BE2C (cell line): ENCODE results near the gene HPCAL1.

ENCODE experiments used
- DNase-seq: peaks from one replicate; pipeline ENCODE4 v3.0.0-alpha.2; 2020
- H3K27me3 ChIP-seq: fragments of 250-450 bp; sonication (Bioruptor Pico); 2 replicates; pipeline ENCODE4 v1.5.1; 2020; ENCODE audit warnings: mild to moderate bottlenecking
- H3K36me3 ChIP-seq: fragments of 250-450 bp; sonication (Bioruptor Pico); 2 replicates; pipeline ENCODE4 v1.5.1; 2020; ENCODE audit warnings: mild to moderate bottlenecking
- H3K4me1 ChIP-seq: fragments of 250-450 bp; sonication (Bioruptor Pico); 2 replicates; pipeline ENCODE4 v1.5.1; 2020
- H3K4me3 ChIP-seq: 2 replicates; pipeline ENCODE4 v1.5.1; 2011; ENCODE audit warnings: low read depth, low read length
- H3K9me3 ChIP-seq: fragments of 250-450 bp; sonication (Bioruptor Pico); 2 replicates; pipeline ENCODE4 v1.5.1; 2020
- CTCF ChIP-seq: IDR thresholded peaks from 2 replicates; pipeline ENCODE4 v1.5.1; 2012; ENCODE audit warnings: mild to moderate bottlenecking, low read depth, low read length

Gene HPCAL1

GRCh38 chr2:10413503-10413902, 110.8 kb downstream of the HPCAL1 start:
- Histone ChIP-seq H3K36me3 (peaks cover 36% of the 10 kb centered on the region), H3K27me3 (no peaks in the 10 kb centered on the region), H3K4me1 (peaks cover 10% of the 10 kb centered on the region), H3K9me3 (no peaks in the 10 kb centered on the region; the same call in 1 of the 2 replicates), H3K4me3 (no peak overlapping the region)
- no peak for TF ChIP-seq CTCF
- no peak for DNase-seq

GRCh38 chr2:10413991-10414451, 111.3 kb downstream of the HPCAL1 start:
- Histone ChIP-seq H3K9me3 (no peaks in the 10 kb centered on the region; the same call in 1 of the 2 replicates), H3K4me1 (peaks cover 6% of the 10 kb centered on the region), H3K27me3 (no peaks in the 10 kb centered on the region), H3K4me3 (no peak overlapping the region), H3K36me3 (peaks cover 36% of the 10 kb centered on the region)
- no peak for DNase-seq
- no peak for TF ChIP-seq CTCF

DNA sequence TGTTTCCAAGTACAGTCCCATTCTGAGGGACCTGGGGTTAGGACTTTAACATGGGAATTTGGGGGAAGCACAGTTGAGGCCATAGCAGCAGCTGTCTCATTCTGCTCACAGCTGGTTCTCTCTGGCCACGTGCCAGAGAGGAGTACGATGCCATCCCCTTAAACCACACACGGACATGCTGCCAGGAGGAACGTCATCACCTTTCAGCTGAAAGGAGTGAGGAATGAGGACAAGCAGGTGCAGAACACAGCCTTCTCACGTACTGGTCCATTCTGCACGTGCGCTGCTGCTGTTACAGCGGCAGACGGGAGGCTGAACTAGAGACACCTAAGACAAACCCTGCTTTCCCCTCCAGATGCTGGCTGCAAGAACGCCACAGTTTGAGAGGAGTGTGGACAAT, 111.9 kb downstream of the HPCAL1 start:
- TF ChIP-seq CTCF = no peak
- Histone ChIP-seq H3K4me1 (peaks cover 2% of the 10 kb centered on the region; the same call in 1 of the 2 replicates), H3K27me3 (no peaks in the 10 kb centered on the region), H3K4me3 (no peak overlapping the region), H3K36me3 (peaks cover 33% of the 10 kb centered on the region), H3K9me3 (no peaks in the 10 kb centered on the region; the same call in 1 of the 2 replicates)
- no peak for DNase-seq

DNA sequence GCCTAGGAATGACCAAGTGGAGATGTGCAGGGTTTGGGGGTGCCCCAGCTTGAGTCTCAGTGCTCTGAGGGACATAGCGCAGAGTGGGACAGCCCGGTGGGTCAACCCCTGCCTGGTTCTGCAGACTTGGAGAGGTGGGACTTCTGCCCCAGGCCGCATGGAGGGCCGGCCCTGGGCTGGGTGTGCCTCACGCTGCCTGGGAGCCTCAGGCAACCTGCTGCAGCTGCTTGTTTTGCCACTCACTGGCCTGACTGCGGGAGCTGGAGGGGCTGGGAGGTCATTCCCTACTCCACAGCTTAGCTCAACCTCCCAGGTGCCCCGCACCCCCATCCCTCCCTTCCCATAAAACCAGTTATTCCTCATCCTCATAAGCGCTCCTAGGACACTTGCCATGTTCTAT, 112.3 kb downstream of the HPCAL1 start:
- no peak for DNase-seq

GRCh38 chr2:10415640-10416039, 112.9 kb downstream of the HPCAL1 start:
- Histone ChIP-seq H3K4me1 (peaks cover 2% of the 10 kb centered on the region; the same call in 1 of the 2 replicates), H3K27me3 (no peaks in the 10 kb centered on the region), H3K36me3 (peaks cover 38% of the 10 kb centered on the region), H3K4me3 (no peak overlapping the region), H3K9me3 (no peaks in the 10 kb centered on the region; the same call in 1 of the 2 replicates)
- TF ChIP-seq CTCF = no peak
- DNase-seq = no peak

More for the DNA sequence above, 112.3 kb downstream of the HPCAL1 start:
- no peak for TF ChIP-seq CTCF
- Histone ChIP-seq H3K27me3 (no peaks in the 10 kb centered on the region), H3K9me3 (no peaks in the 10 kb centered on the region; the same call in 1 of the 2 replicates), H3K36me3 (peaks cover 33% of the 10 kb centered on the region), H3K4me3 (no peak overlapping the region), H3K4me1 (peaks cover 2% of the 10 kb centered on the region; the same call in 1 of the 2 replicates)

- peaks cover 2% of the 10 kb centered on the region; the same call in 1 of the 2 replicates for H3K4me1 ChIP-seq
- H3K4me3 ChIP-seq = no peak overlapping the region
- no peaks in the 10 kb centered on the region; the same call in 1 of the 2 replicates for H3K9me3 ChIP-seq
- DNase-seq = no peak
- H3K36me3 ChIP-seq = peaks cover 36% of the 10 kb centered on the region
- TF ChIP-seq CTCF = no peak
- no peaks in the 10 kb centered on the region for H3K27me3 ChIP-seq
These were observed 115.0 kb downstream of the HPCAL1 start for GRCh38 chr2:10417551-10418335.
